Measurements from ENCODE around the gene IPO11.
"Not testable (repeated sequence)": the region's sequence is repeated elsewhere in the genome, so short reads cannot be mapped to it uniquely, and the experiment has no call there.

Gene IPO11

GRCh38 chr5:62520812-62521211 is 108.2 kb downstream of the IPO11 start:
- DNase-seq = not testable (repeated sequence)

- no peak for DNase-seq
Observed at GRCh38 chr5:62521319-62521718, 108.8 kb downstream of the IPO11 start.

GRCh38 chr5:62522811-62523210 is 110.2 kb downstream of the IPO11 start:
- no peak for DNase-seq

GRCh38 chr5:62533597-62533996 is 121.0 kb downstream of the IPO11 start:
- DNase-seq = no peak

- DNase-seq = no peak
Observed at GRCh38 chr5:62534461-62535236, 122.1 kb downstream of the IPO11 start.

- no peak for DNase-seq
Observed at GRCh38 chr5:62536232-62536631, 123.7 kb downstream of the IPO11 start.

- DNase-seq = no peak
Observed at GRCh38 chr5:62536783-62537182, 124.2 kb downstream of the IPO11 start.

GRCh38 chr5:62538017-62538942 is 125.7 kb downstream of the IPO11 start:
- no peak for DNase-seq

- DNase-seq = no peak
Observed at GRCh38 chr5:62542720-62543119, 130.2 kb downstream of the IPO11 start.

- DNase-seq = no peak
Observed at GRCh38 chr5:62547945-62548630, 135.5 kb downstream of the IPO11 start.

- DNase-seq = no peak
Observed at GRCh38 chr5:62550103-62550502, 137.5 kb downstream of the IPO11 start.

- no peak for DNase-seq
Observed at GRCh38 chr5:62555930-62556329, 143.4 kb downstream of the IPO11 start.

- no peak for DNase-seq
Observed at GRCh38 chr5:62558941-62559340, 146.4 kb downstream of the IPO11 start.

- DNase-seq = no peak
Observed at GRCh38 chr5:62560786-62561185, 148.2 kb downstream of the IPO11 start.

GRCh38 chr5:62561896-62562295 is 149.3 kb downstream of the IPO11 start:
- no peak for DNase-seq

GRCh38 chr5:62562867-62563266 is 150.3 kb downstream of the IPO11 start:
- DNase-seq = no peak

GRCh38 chr5:62564101-62564500 is 151.5 kb downstream of the IPO11 start:
- DNase-seq = no peak

- not testable (repeated sequence) for DNase-seq
Observed at GRCh38 chr5:62565740-62566139, 153.2 kb downstream of the IPO11 start.

- DNase-seq = no peak
Observed at GRCh38 chr5:62568143-62568542, 155.6 kb downstream of the IPO11 start.

GRCh38 chr5:62568800-62569432 is 156.4 kb downstream of the IPO11 start:
- no peak for DNase-seq

- DNase-seq = no peak
Observed at GRCh38 chr5:62569470-62569869, 156.9 kb downstream of the IPO11 start.

- DNase-seq = no peak
Observed at GRCh38 chr5:62572918-62573514, 160.5 kb downstream of the IPO11 start.
